Measurements from ENCODE around the gene SMURF1.
"Not testable (repeated sequence)": the region's sequence is repeated elsewhere in the genome, so short reads cannot be mapped to it uniquely, and the experiment has no call there.

The SMURF1 gene

DNA sequence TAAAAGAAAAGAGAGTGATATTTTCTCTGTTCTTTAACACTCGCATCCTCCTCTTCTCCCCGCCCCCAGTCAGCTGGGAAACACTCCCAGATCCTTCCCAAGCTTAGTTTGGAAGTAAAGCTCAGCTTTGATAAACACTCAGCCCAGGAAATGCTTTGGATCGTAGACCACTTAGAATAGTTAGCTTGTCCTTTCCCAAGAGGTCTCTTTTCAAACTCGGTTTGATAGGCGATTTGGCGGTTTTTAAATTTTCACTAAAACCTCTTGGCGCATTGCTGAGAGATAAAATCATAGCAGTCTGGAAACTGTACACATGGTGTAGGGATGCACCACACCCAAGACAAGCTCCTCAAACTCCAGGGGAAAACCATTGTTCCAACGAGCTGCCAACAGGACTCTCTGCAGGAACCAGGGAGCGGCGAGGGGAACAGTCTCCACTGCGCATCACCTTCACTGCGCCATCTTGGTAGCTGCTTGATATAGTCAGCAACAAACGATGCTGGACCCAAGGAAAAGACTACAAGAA lies 22.3 kb downstream of the SMURF1 start:
- no peak for DNase-seq (ENCODE audit: low spot score)

DNA sequence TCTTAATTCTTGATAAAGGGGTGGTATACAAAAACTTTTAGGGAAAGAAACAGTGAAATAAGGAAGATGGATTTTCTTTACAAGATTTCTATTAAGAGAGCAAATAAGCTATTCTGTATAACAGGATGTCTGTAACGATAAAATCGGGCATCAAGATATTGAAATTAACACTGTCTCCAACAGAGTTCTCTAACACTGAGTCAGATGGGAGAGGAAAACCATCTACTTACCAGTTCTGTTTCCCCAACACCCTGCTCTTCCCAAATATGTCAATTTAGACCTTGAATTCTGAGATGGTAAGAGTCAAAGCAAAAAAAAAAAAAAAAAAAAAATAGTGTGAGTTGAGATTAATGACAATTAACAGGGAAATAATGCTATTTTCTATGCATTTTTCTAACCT lies 23.0 kb downstream of the SMURF1 start:
- no peak for DNase-seq (ENCODE audit: low spot score)

GRCh38 chr7:99120501-99120900 lies 23.4 kb downstream of the SMURF1 start:
- no peak for DNase-seq (ENCODE audit: low spot score)

DNA sequence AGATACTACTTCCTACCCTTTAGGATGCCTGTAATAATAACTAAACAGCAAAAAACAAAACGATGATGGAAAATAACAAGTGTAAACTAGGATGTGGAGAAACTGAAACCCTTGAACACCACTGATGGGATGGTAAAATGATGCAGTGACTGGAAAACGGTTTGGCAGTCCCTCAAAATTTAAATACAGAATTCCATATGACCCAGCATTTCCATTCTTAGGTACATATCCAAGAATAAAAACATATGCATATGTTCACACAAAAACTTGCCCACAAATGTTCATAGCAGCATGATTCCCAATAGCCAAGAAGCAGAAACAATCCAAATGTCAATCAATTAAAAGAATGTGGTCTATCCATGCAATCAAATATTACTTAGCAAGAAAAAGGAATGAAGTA lies 25.8 kb downstream of the SMURF1 start:
- no peak for DNase-seq (ENCODE audit: low spot score)

DNA sequence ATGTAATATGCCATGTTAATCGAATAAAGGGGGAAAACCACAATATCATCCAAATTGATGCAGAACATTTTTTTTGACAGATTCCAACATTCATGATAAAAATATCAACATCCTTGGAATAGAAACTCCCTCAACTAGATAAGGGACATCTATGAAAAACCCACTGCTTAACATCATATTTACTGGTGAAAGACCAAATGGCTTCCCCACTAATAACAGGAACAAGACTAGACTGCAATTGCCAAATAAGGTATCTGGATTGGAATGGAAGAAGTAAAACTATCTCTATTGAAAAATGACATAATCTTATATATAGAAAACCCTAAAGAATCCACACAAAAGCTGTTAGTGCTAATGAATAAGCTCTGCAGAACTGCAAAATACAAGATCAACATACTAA lies 27.8 kb downstream of the SMURF1 start:
- no peak for DNase-seq (ENCODE audit: low spot score)

- DNase-seq (ENCODE audit: low spot score) = no peak
Observed at GRCh38 chr7:99115379-99115778, 28.5 kb downstream of the SMURF1 start.

DNA sequence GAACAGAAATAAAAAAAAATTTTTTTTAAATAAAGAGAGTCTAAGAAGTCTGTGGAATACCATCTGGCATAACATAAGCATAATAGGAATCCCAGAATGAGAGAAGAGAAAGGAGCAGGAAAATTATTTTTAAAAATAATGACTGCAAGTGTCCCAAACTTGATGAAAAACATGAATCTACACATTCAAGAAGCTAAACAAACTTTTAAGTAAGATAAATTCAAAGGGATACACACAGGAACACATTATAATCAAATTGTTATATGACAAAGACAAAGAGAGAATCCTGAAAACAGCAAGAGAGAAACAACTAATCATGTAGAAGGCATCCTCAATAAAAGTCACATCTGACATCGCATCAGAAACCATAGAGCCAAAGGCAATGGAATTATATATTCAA lies 30.9 kb downstream of the SMURF1 start:
- DNase-seq (ENCODE audit: low spot score) = no peak

DNA sequence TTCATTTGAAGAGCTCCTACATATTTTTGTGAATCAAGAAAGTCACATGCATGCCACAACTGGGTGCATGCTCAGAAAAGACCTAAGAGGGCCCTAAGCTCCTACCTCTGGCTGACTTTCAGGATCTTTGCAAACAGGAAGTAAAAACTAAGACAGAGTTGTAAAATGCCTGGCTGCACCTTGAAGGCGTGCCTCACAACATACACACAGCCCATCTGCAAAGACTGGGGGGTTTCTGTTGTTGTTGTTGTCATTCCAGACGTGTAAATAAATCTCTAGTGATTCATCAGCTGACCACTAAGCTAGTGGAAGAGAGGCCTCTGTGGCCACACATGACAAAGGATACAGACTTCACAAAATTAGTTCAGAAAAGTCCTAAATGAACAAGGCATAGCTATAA lies 31.8 kb downstream of the SMURF1 start:
- no peak for DNase-seq (ENCODE audit: low spot score)

GRCh38 chr7:99111591-99111990 lies 32.3 kb downstream of the SMURF1 start:
- no peak for DNase-seq (ENCODE audit: low spot score)

- DNase-seq (ENCODE audit: low spot score) = no peak
Observed at GRCh38 chr7:99109108-99110051, 34.5 kb downstream of the SMURF1 start.

- DNase-seq (ENCODE audit: low spot score) = peak; percentile 17
Observed at GRCh38 chr7:99108613-99109012, 35.3 kb downstream of the SMURF1 start.

DNA sequence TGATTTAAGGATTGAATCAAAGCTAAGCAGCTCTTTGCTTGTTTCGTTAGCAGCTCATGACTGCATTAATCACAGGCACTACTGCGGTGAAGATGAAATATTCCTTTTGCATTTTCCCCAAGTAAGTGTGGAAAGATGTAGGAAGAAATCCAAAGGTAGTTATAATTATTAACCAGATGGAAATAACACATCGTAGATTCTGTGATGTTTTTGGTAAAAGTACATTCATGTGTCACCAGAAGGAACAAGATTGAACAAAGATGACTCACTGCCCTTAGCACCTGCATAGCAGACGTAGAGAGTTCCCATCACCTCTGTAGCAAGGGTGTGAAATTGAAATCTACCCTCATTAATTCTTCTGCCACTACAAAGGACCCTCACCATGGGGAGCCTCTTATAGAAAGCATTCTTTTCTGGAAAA lies 37.1 kb downstream of the SMURF1 start:
- DNase-seq (ENCODE audit: low spot score) = no peak

GRCh38 chr7:99106411-99106810 lies 37.5 kb downstream of the SMURF1 start:
- DNase-seq (ENCODE audit: low spot score) = no peak

- DNase-seq (ENCODE audit: low spot score) = no peak
Observed at GRCh38 chr7:99105756-99106155, 38.2 kb downstream of the SMURF1 start.

DNA sequence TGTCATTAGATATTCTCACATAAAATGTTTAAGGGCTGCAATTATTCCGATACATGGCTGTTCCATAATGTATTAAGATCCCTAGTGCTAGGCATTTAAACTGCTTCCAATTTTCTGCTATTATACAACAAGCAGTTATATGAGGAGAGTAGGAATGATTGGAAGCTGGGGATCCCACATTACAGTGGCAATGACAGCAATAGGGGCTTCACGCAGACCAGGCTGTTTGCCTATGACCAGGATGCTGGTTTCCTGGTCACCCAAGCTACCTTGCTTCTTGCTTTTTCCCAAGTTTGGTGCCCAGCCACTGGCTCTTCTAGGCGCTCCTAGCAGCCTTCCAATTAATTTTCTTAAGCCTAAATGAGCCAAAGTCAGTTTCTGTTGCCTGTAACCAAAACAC lies 39.3 kb downstream of the SMURF1 start:
- no peak for DNase-seq (ENCODE audit: low spot score)

DNA sequence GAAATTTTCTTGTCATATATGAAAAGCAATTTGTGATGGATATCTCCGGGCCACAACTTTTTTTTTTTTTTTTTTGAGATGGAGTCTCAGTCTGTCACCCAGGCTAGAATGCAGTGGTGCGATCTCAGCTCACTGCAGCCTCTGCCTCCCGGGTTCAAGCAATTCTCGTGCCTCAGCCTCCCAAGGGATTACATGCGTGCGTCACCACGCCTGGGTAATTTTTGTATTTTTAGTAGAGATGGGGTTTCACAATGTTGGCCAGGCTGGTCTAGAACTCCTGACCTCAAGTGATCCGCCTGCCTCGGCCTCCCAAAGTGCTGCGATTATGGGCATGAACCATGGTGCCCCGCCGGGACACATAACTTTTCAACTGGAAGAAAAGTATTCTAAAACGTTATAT lies 40.1 kb downstream of the SMURF1 start:
- DNase-seq (ENCODE audit: low spot score) = not testable (repeated sequence)

DNA sequence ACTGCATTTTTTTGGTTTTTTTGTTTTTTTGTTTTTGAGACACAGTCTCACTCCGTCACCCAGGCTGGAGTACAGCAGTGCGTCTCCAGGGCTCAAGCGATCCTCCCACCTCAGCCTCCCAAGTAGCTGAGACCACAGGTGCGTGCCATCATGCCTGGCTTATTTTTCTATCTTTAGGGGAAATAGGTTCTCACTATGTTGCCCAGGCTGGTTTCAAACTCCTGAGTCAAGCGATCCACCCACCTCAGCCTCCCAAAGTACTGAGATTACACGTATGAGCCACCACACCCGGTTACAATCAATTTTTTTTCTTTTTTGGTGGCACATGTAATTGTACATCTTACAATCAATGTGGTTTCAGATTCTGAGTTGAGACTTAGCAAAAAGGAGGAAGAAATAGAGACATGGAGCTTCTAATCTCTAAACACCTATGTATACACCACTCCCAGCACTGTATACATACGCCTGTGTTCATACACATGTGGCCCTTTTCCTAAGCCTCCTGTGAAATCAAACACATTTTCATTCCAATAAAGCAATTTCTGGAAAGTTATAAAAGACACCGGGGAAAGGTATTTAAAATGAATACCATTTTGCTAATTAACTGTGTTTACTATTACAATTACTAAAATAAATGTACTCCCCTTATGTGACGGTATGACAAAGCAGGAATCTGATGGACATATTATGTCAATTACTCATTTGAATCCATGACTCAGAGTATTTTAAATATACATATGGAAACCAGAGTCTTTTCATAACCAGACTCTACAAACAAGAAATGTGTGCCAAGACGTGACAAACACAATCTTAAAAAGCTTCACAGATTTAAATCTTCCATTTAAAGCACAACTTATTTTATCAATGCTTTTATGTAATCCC lies 40.9 kb downstream of the SMURF1 start:
- no peak for DNase-seq (ENCODE audit: low spot score)

DNA sequence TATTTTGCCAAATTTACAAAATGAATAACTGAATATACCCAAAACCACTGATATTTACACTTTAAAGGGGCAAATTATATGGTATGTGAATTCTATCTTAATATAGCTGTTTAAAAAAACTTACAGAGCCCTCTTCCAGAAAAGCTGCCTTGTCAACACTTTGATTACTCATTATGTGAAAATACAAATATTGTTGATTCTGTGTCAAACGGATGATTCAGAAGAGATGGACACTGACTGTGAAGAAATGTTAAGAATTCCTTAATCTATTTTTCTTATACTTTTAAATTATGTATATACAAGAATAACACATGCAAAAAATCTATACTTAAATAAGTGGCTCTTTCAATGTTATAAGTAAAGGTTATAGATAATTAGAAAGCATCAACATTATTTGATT lies 41.5 kb downstream of the SMURF1 start:
- no peak for DNase-seq (ENCODE audit: low spot score)

DNA sequence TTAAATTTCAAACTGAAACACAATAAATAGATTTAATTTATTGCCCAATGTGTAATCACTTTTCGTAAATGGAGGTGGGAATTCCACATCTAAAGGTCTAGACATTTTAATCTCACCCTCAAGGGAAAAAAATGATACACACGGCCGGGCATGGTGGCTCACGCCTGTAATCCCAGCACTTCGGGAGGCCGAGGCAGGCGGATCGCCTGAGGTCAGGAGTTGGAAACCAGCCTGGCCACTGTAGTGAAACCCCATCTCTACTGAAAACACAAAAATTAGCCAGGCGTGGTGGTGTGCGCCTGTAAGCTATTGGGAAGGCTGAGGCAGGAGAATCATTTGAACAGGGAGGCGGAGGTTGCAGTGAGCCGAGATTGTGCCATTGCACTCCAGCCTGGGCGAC lies 42.4 kb downstream of the SMURF1 start:
- not testable (repeated sequence) for DNase-seq (ENCODE audit: low spot score)

- DNase-seq (ENCODE audit: low spot score) = no peak
Observed at GRCh38 chr7:99099499-99100077, 44.3 kb downstream of the SMURF1 start.

DNA sequence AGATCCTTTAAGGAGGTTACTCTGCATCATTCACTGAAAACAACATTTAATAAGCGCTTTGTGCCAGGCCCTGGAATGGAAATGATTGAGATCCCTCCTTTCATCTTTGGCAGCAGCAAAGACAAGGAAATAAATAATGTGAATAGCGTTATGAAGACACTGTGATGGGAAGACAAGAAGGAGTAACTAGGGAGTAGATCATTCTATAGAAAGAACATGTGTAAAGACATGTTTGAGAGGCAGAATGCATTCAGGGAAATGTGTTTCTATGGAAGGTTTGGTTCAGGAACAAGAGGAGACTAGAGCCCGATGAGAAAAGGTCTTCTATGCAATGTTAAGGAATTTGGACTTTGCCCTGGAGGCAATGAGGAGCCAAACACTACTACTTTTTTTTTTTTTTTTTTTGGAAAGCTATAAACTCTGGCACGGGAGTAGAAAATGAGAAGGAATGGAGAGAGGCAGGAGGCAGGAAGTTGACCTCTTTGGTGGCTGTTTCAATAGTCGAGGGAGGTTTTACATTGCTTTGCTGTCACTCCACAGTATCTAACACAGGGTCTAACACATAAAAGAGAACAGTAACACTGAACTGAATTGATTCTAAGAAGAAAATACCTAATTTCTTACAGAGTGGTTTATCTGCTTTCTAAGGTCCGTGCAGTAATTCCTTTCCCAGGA lies 44.9 kb downstream of the SMURF1 start:
- peak; percentile 21 for DNase-seq (ENCODE audit: low spot score)

Measured in AG08396 (cell line).